A673 (cell line): ENCODE results near the gene LRRN3. TPM values are rescaled to one million over a fixed set of nuclear protein-coding genes. Genes with fewer than 3 reads are reported as not detected.
A peak's percentile ranks its signal among the peaks of the same experiment; 100 is the strongest.

Experiments
- Bru-seq: library from RNA; stranded (reverse); fragments of 400-500 nt; gene quantifications from one replicate; lab custom pipeline; 2021; lab: Mats Ljungman, UMichigan
- BruChase-seq, 2 experiments: library from RNA; stranded (reverse); fragments of 400-500 nt; gene quantifications; one replicate each; lab custom pipeline; 2021; lab: Mats Ljungman, UMichigan
- BruUV-seq: library from RNA; stranded (reverse); fragments of 400-500 nt; replicated peaks from 2 replicates; lab custom pipeline; 2021; lab: Mats Ljungman, UMichigan
- CTCF ChIA-PET: fragments of 300-600 bp; sonication (Branson Sonifier 250); formaldehyde crosslinking; loops from one replicate; lab custom pipeline; 2022; ENCODE audit warnings: antibody characterized with exemption; lab: Charles Lee
- POLR2A ChIA-PET: fragments of 300-600 bp; sonication (Branson Sonifier 250); formaldehyde crosslinking; loops from one replicate; lab custom pipeline; 2022; ENCODE audit warnings: antibody characterized with exemption; ENCODE audit not compliant: low non-redundant PET; lab: Charles Lee
- DNase-seq: peaks from one replicate; pipeline ENCODE4 v3.0.0-alpha.2; 2015; ENCODE audit warnings: low spot score
- H3K27ac ChIP-seq: fragments of 200-600 bp; sonication (generic); 2 replicates; pipeline ENCODE4 v1.5.1; 2016; ENCODE audit warnings: mixed run types, low read depth, mild to moderate bottlenecking, mixed read lengths, antibody characterized with exemption, low read length; ENCODE audit not compliant: poor library complexity, severe bottlenecking
- H3K27me3 ChIP-seq: fragments of 200-600 bp; sonication (generic); replicated peaks from 2 replicates; pipeline ENCODE4 v1.6.1; 2017; ENCODE audit warnings: mixed run types, low read depth, mild to moderate bottlenecking, mixed read lengths, antibody characterized with exemption, low read length; ENCODE audit not compliant: insufficient read depth, poor library complexity
- H3K36me3 ChIP-seq: fragments of 200-600 bp; sonication (generic); 2 replicates; pipeline ENCODE4 v1.6.1; 2016; ENCODE audit warnings: mixed run types, mild to moderate bottlenecking, mixed read lengths, antibody characterized with exemption, low read length; ENCODE audit not compliant: insufficient read depth, poor library complexity, severe bottlenecking
- H3K4me1 ChIP-seq: fragments of 200-600 bp; sonication (generic); 2 replicates; pipeline ENCODE4 v1.6.1; 2017; ENCODE audit warnings: mixed run types, mild to moderate bottlenecking, mixed read lengths, antibody characterized with exemption, low read length; ENCODE audit not compliant: insufficient read depth, poor library complexity, severe bottlenecking
- H3K4me3 ChIP-seq: fragments of 200-600 bp; sonication (generic); 2 replicates; pipeline ENCODE4 v1.5.1; 2016; ENCODE audit warnings: low read depth, mixed run types, mild to moderate bottlenecking, mixed read lengths, low read length; ENCODE audit not compliant: poor library complexity, severe bottlenecking
- H3K9me3 ChIP-seq: fragments of 200-600 bp; sonication (generic); 2 replicates; pipeline ENCODE4 v1.6.1; 2016; ENCODE audit warnings: mixed run types, low read depth, mild to moderate bottlenecking, mixed read lengths, antibody characterized with exemption, low read length; ENCODE audit not compliant: poor library complexity, severe bottlenecking
- EZH2 ChIP-seq: fragments of 200-600 bp; sonication (generic); IDR thresholded peaks from 2 replicates; pipeline ENCODE4 v1.6.1; 2017; ENCODE audit warnings: borderline replicate concordance, low read depth, mild to moderate bottlenecking, mixed read lengths, antibody characterized with exemption, low read length; ENCODE audit not compliant: poor library complexity, severe bottlenecking
- intact Hi-C: fragments of 100-400 bp; cut with micrococcal nuclease; formaldehyde crosslinking; loops from one replicate; pipeline ENCODE4 v1.10.0; 2022; ENCODE audit not compliant: unreplicated experiment
- long read RNA-seq: library from polyadenylated mRNA; stranded (forward); transcript quantifications from one replicate; pipeline ENCODE4 v2.0.0, GENCODE V29; 2022
- total RNA-seq: library from RNA; stranded (reverse); gene quantifications from 2 replicates; pipeline ENCODE4 v1.2.3, GENCODE V29; 2021
- TF ChIP-seq, protein P1 (sequence below): fragments of 300-800, 200-600 bp; sonication (generic); conservative IDR thresholded peaks from 2 replicates; pipeline ENCODE4 v1.5.1; 2017; ENCODE audit warnings: low read depth, mild to moderate bottlenecking, antibody characterized with exemption, low read length, moderate library complexity, mixed read lengths

The LRRN3 gene
- not detected in 2 replicates for total RNA-seq
- percentile 13 among the genes with signal in this experiment for Bru-seq, nascent RNA
- BruChase-seq, experiment 1, labeled RNA remaining after a 2-hour chase = not detected
- percentile 7 among the genes with signal in this experiment for BruChase-seq, experiment 2, labeled RNA remaining after a 6-hour chase
- long read RNA-seq, partial matches to known transcripts = 0 of 1 reads
- long read RNA-seq, other reads (novel, unspliced or antisense) = 1 of 1 reads

GRCh38 chr7:111090846-111091245 is at the start of gene LRRN3:
TSS of gene LRRN3 (plus strand) at chr7:111091127. CDS start at chr7:111122773, 31,646 bp downstream.
- intact Hi-C loops = loop anchor here (5.0 to 10.0 kb wide), 3 partner anchors 256 to 641 kb away; no protein-coding TSS in a partner anchor
- H3K4me3 ChIP-seq = no peak within 1 kb of the TSS
- H3K27ac ChIP-seq = no peak within 1 kb of the TSS
- DNase-seq = no peak
- H3K4me1 ChIP-seq = peaks cover 20% of the 10 kb centered on the region
- no TSS peak for BruUV-seq
- TF ChIP-seq, protein P1, sequence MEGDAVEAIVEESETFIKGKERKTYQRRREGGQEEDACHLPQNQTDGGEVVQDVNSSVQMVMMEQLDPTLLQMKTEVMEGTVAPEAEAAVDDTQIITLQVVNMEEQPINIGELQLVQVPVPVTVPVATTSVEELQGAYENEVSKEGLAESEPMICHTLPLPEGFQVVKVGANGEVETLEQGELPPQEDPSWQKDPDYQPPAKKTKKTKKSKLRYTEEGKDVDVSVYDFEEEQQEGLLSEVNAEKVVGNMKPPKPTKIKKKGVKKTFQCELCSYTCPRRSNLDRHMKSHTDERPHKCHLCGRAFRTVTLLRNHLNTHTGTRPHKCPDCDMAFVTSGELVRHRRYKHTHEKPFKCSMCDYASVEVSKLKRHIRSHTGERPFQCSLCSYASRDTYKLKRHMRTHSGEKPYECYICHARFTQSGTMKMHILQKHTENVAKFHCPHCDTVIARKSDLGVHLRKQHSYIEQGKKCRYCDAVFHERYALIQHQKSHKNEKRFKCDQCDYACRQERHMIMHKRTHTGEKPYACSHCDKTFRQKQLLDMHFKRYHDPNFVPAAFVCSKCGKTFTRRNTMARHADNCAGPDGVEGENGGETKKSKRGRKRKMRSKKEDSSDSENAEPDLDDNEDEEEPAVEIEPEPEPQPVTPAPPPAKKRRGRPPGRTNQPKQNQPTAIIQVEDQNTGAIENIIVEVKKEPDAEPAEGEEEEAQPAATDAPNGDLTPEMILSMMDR = no peak
- no peak for TF ChIP-seq EZH2
- no peaks in the 10 kb centered on the region for H3K9me3 ChIP-seq
- ChIA-PET POLR2A (no interaction called here), CTCF (no interaction called here)
- H3K36me3 ChIP-seq = no peaks in the 10 kb centered on the region
- no peaks in the 10 kb centered on the region for H3K27me3 ChIP-seq

DNA sequence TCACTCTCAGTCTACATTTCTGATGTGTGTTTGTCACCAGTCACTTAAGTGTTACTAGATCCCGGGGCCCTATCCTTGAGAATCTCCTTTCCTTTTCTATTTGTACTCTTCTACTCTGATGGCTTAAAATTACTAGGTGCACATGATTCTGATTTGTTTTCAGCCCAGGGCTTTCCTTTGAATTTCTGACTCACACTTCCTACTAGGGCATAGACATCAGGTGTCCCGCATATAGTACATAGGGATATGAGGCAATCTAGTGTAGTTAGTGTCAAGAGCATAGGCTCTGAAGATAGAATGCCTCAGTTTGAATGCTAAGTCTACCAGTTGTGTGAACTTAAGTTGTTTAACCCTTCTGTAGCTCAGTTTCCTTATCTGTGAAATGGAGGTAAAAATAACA is 49.4 kb upstream of the LRRN3 start:
- DNase-seq = no peak
- no TSS peak for BruUV-seq
- no peaks in the 10 kb centered on the region for H3K27me3 ChIP-seq
- ChIA-PET POLR2A (no interaction called here), CTCF (no interaction called here)
- H3K36me3 ChIP-seq = no peaks in the 10 kb centered on the region
- no peak overlapping the region for H3K4me3 ChIP-seq
- no peaks in the 10 kb centered on the region for H3K9me3 ChIP-seq
- intact Hi-C loops = no loop called here
- no peak overlapping the region for H3K27ac ChIP-seq
- TF ChIP-seq EZH2 = no peak
- TF ChIP-seq, protein P1 = no peak
- no peaks in the 10 kb centered on the region for H3K4me1 ChIP-seq

DNA sequence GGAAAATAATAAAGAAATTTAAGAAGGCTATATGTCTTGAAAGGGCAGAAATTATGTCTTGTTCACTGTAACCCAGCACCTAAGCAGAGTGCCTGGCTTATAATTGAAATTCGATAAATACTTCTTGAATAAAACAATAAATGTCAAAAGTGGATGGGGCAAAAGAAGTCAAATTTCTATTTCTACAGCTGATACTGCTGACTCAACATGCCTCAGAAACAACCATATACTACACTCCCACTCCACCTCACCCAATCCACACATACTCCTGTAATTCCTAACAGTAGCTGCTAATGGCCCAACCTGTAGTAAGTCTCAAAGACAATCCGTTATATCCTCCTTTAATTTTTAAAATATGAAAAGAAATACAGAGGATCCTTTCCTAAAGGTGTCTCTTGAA is 48.1 kb upstream of the LRRN3 start:
- TF ChIP-seq, protein P1 = no peak
- no peak for TF ChIP-seq EZH2
- no peaks in the 10 kb centered on the region for H3K36me3 ChIP-seq
- ChIA-PET POLR2A (no interaction called here), CTCF (no interaction called here)
- H3K4me3 ChIP-seq = no peak overlapping the region
- no peak for DNase-seq
- no peaks in the 10 kb centered on the region for H3K27me3 ChIP-seq
- H3K27ac ChIP-seq = no peak overlapping the region
- intact Hi-C loops = no loop called here
- no peaks in the 10 kb centered on the region for H3K9me3 ChIP-seq
- BruUV-seq = no TSS peak
- H3K4me1 ChIP-seq = no peaks in the 10 kb centered on the region
